RWPE1 (cell line): ENCODE measurements around the gene KRTAP4-5.
"Not testable (repeated sequence)": the region's sequence is repeated elsewhere in the genome, so short reads cannot be mapped to it uniquely, and the experiment has no call there.

Source experiments
- CTCF ChIA-PET: fragments of 350-600 bp; sonication (Branson Sonifier 250); formaldehyde crosslinking; extraction: SDS; loops from one replicate; lab custom pipeline; 2021; lab: Yijun Ruan, JAX
- POLR2A ChIA-PET: fragments of 400-600 bp; formaldehyde crosslinking; extraction: SDS; loops from one replicate; lab custom pipeline; 2020; ENCODE audit warnings: antibody characterized with exemption; ENCODE audit not compliant: low non-redundant PET; lab: Yijun Ruan, JAX
- DNase-seq: peaks from one replicate; pipeline ENCODE4 v3.0.0; 2012; ENCODE audit warnings: low spot score
- H3K27ac ChIP-seq: fragments of 450-650 bp; 2 replicates; pipeline ENCODE4 v1.5.1; 2017
- CTCF ChIP-seq: fragments of 450-650 bp; conservative IDR thresholded peaks from 2 replicates; pipeline ENCODE4 v1.5.1; 2017; ENCODE audit warnings: low read depth, mild to moderate bottlenecking

The KRTAP4-5 gene

GRCh38 chr17:41147531-41148204 lies 2.0 kb downstream of the KRTAP4-5 start:
- TF ChIP-seq CTCF: no peak
- no peak overlapping the region for H3K27ac ChIP-seq
- DNase-seq: no peak
- POLR2A ChIA-PET: no interaction called here
- CTCF ChIA-PET: no interaction called here

DNA sequence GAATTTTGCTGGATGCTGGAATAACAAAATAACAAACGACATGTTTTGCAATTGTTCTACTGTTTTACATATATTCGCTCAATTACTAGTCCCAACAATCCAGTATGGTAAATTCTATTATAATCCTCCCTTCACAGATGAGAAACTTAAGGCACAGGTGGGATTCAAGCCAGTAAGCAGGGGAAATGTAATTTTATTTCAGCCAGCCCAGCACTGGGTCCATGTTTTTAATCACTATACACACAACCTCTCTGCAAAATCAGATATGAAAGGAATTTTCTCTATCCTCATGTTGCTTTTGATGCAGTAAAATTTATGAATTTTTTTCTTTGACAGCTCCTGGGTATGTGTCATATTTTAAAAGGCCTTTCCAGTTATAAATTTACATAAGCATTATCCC lies 4.4 kb downstream of the KRTAP4-5 start:
- ChIA-PET POLR2A (no interaction called here), CTCF (no interaction called here)
- H3K27ac ChIP-seq: no peak overlapping the region
- DNase-seq: no peak
- no peak for TF ChIP-seq CTCF

DNA sequence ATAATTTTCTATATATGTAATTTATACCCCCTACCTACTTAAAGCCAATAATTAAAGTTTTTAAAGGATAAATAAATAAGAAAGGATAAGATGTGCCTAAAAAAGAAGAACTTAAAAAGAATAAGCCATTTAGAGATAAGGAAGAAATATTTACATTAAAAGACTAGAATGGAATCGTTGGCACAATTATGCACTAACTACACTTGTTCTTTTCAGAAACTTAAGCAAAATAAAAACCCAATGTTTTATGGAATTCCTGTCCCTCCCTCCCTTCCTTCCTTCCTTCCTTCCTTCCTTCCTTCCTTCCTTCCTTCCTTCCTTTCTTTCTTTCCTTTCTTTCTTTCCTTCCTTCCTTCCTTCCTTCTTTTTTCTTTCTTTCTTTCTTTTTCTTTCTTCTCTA lies 4.8 kb downstream of the KRTAP4-5 start:
- ChIA-PET CTCF (no interaction called here), POLR2A (no interaction called here)
- TF ChIP-seq CTCF: no peak
- no peak overlapping the region for H3K27ac ChIP-seq
- DNase-seq: no peak

- POLR2A ChIA-PET: no interaction called here
- H3K27ac ChIP-seq: no peak overlapping the region
- no peak for DNase-seq
- no peak for TF ChIP-seq CTCF
- CTCF ChIA-PET: interaction anchor here (0.8 kb wide), 1 partner anchor 159 kb away, joined by 4 read pairs; no protein-coding TSS in a partner anchor
Measured at GRCh38 chr17:41141361-41141760, 8.3 kb downstream of the KRTAP4-5 start.

- ChIA-PET POLR2A (no interaction called here), CTCF (interaction anchor here (0.6 to 0.8 kb wide), 2 partner anchors 159 to 264 kb away, joined by 3 to 4 read pairs; no protein-coding TSS in a partner anchor)
- TF ChIP-seq CTCF: no peak
- peak within 1 kb of the TSS; percentile 48; the same call in 1 of the 2 replicates for H3K27ac ChIP-seq
- peak; percentile 74 for DNase-seq
Measured at GRCh38 chr17:41140360-41141131, 9.1 kb downstream of the KRTAP4-5 start, which contains the start of gene KRTAP4-6. Gene KRTAP4-6, minus strand, starts transcription at chr17:41140544. Its CDS starts 57 bp downstream, at chr17:41140487.

GRCh38 chr17:41139865-41140264 lies 9.8 kb downstream of the KRTAP4-5 start:
- peak overlapping the region; percentile 48; the same call in 1 of the 2 replicates for H3K27ac ChIP-seq
- DNase-seq, POLR2A ChIA-PET: not testable (repeated sequence)
- CTCF ChIA-PET: interaction anchor here (0.6 kb wide), 1 partner anchor 264 kb away, joined by 3 read pairs; no protein-coding TSS in a partner anchor
